ENCODE measurements around the gene MGAT5B. TPM values are rescaled to one million over a fixed set of nuclear protein-coding genes. Genes with fewer than 3 reads are reported as not detected.

The MGAT5B gene
- total RNA-seq, 4 donors from 2014 or later, result 0.12 to 0.63 TPM; not detected in 2

GRCh38 chr17:76879254-76879653 lies 11.1 kb downstream of the MGAT5B start:
- no peak for ATAC-seq (ENCODE audit: low FRiP score)
- no peak for TF ChIP-seq CTCF (IDR thresholded peaks at IDR 0.05)
- DNase-seq (ENCODE audit: low spot score), result no peak

- TF ChIP-seq CTCF (IDR thresholded peaks at IDR 0.05), result no peak
- no peak for DNase-seq (ENCODE audit: low spot score)
- ATAC-seq (ENCODE audit: low FRiP score), result no peak
These were observed 11.5 kb downstream of the MGAT5B start for GRCh38 chr17:76879691-76880090.

- TF ChIP-seq CTCF (IDR thresholded peaks at IDR 0.05), result no peak
- ATAC-seq (ENCODE audit: low FRiP score), result no peak
- DNase-seq (ENCODE audit: low spot score), result no peak
These were observed 12.1 kb downstream of the MGAT5B start for GRCh38 chr17:76880268-76880667.

GRCh38 chr17:76880971-76881370 lies 12.8 kb downstream of the MGAT5B start:
- ATAC-seq (ENCODE audit: low FRiP score) (no peak), DNase-seq (ENCODE audit: low spot score) (no peak)
- no peak for TF ChIP-seq CTCF (IDR thresholded peaks at IDR 0.05)

GRCh38 chr17:76881408-76881807 lies 13.2 kb downstream of the MGAT5B start:
- DNase-seq (ENCODE audit: low spot score), result no peak
- no peak for TF ChIP-seq CTCF (IDR thresholded peaks at IDR 0.05)
- no peak for ATAC-seq (ENCODE audit: low FRiP score)

GRCh38 chr17:76881966-76882365 lies 13.8 kb downstream of the MGAT5B start:
- TF ChIP-seq CTCF (IDR thresholded peaks at IDR 0.05), result no peak
- ATAC-seq (ENCODE audit: low FRiP score), result no peak
- DNase-seq (ENCODE audit: low spot score), result no peak

- DNase-seq (ENCODE audit: low spot score), result no peak
- TF ChIP-seq CTCF (IDR thresholded peaks at IDR 0.05), result no peak
- ATAC-seq (ENCODE audit: low FRiP score), result no peak
These were observed 15.7 kb downstream of the MGAT5B start for GRCh38 chr17:76883744-76884525.

Data from omental fat pad (tissue), 4 donors.